A549 (cell line): ENCODE data around the gene ANKFY1. TPM values are rescaled to one million over a fixed set of nuclear protein-coding genes. Genes with fewer than 3 reads are reported as not detected.

ENCODE experiments used
- ATAC-seq, 2 experiments: fragments of 200-7000 bp in 1 of 2; fragments of >200 bp in 1 of 2; cut with Nextera tagmentation in 1 of 2; cut with Tn5 transposase in 1 of 2; 3 replicates each; pipeline versions ENCODE4 v1.8.0 to v1.9.1; 2018 to 2020; ENCODE audit warnings: mild to moderate bottlenecking in 1 of 2, moderate library complexity in 1 of 2
- CTCF ChIA-PET: fragments of 300-600 bp; sonication (Branson Sonifier 250); formaldehyde crosslinking; extraction: SDS; loops from one replicate; lab custom pipeline; 2021; ENCODE audit warnings: antibody characterized with exemption, inconsistent platforms; lab: Yijun Ruan, JAX
- POLR2A ChIA-PET: fragments of 350-600 bp; formaldehyde crosslinking; extraction: SDS; loops from one replicate; lab custom pipeline; 2021; ENCODE audit warnings: antibody characterized with exemption, inconsistent platforms; lab: Yijun Ruan, JAX
- DNase-seq, 2 experiments: peaks; one replicate each; pipeline versions ENCODE4 v3.0.0 to v3.0.0-alpha.2; 2011 to 2016; ENCODE audit warnings: low read depth in 1 of 2, low spot score in 1 of 2
- FAIRE-seq: peaks from 2 replicates; lab custom pipeline; 2011; peaks lifted over from hg19 to GRCh38; lab: Jason Lieb, UNC
- H3K27ac ChIP-seq, 2 experiments: fragments of >200 bp; sonication (Bioruptor Twin); formaldehyde crosslinking; 3 replicates each; pipeline ENCODE4 v1.5.1; 2016 to 2017
- H3K4me1 ChIP-seq: fragments of >200 bp; sonication (Bioruptor Twin); formaldehyde crosslinking; 3 replicates; pipeline ENCODE4 v1.6.1; 2016
- H3K4me2 ChIP-seq: fragments of >200 bp; sonication (Bioruptor Twin); formaldehyde crosslinking; 3 replicates; pipeline ENCODE4 v1.6.1; 2016
- H3K4me3 ChIP-seq: fragments of >200 bp; sonication (Bioruptor Twin); formaldehyde crosslinking; 3 replicates; pipeline ENCODE4 v1.5.1; 2016
- H3K9me3 ChIP-seq: fragments of >200 bp; sonication (Bioruptor Twin); formaldehyde crosslinking; 3 replicates; pipeline ENCODE4 v1.6.1; 2016
- CEBPB ChIP-seq, 2 experiments: fragments of >200 bp in 1 of 2; sonication (Bioruptor Twin) in 1 of 2; formaldehyde crosslinking in 1 of 2; IDR thresholded peaks; 2 replicates each; pipeline ENCODE4 v1.6.1; 2012 to 2016
- CHD2 ChIP-seq: fragments of 150-350 bp; IDR thresholded peaks from 2 replicates; pipeline ENCODE4 v1.6.1; 2014; ENCODE audit warnings: low read length; ENCODE audit not compliant: partially characterized antibody
- CHD4 ChIP-seq: fragments of 200-600 bp; sonication (generic); IDR thresholded peaks from 2 replicates; pipeline ENCODE4 v1.6.1; 2016; ENCODE audit warnings: antibody characterized with exemption, mild to moderate bottlenecking, borderline replicate concordance
- EHMT2 ChIP-seq: fragments of 200-600 bp; sonication (generic); IDR thresholded peaks from 2 replicates; pipeline ENCODE4 v1.6.1; 2016; ENCODE audit warnings: antibody characterized with exemption, low read depth, mild to moderate bottlenecking, moderate library complexity
- ESRRA ChIP-seq: fragments of 150-350 bp; IDR thresholded peaks from 2 replicates; pipeline ENCODE4 v1.6.1; 2014; ENCODE audit warnings: mild to moderate bottlenecking, low read length, borderline replicate concordance
- FOSB ChIP-seq: fragments of 250-450 bp; sonication (Bioruptor Pico); IDR thresholded peaks from 2 replicates; pipeline ENCODE4 v1.5.0; 2020; ENCODE audit warnings: mild to moderate bottlenecking, moderate library complexity
- FOSL2 ChIP-seq, 2 experiments: fragments of 450-650 bp in 1 of 2; fragments of >200 bp in 1 of 2; sonication (Bioruptor Twin) in 1 of 2; formaldehyde crosslinking; IDR thresholded peaks; 2 replicates each; pipeline versions ENCODE4 v1.5.0 to v1.6.1; 2016 to 2020; ENCODE audit warnings: mild to moderate bottlenecking in 1 of 2, moderate library complexity in 1 of 2
- HEYL ChIP-seq: fragments of 250-450 bp; sonication (Bioruptor Pico); IDR thresholded peaks from 2 replicates; pipeline ENCODE4 v1.8.0; 2021; ENCODE audit warnings: mild to moderate bottlenecking, moderate library complexity
- HOXB5 ChIP-seq: fragments of 250-450 bp; sonication (Bioruptor Pico); IDR thresholded peaks from 2 replicates; pipeline ENCODE4 v1.5.0; 2020; ENCODE audit warnings: mild to moderate bottlenecking, moderate library complexity
- JUN ChIP-seq, 2 experiments: fragments of >200 bp; sonication (Bioruptor Twin); formaldehyde crosslinking; IDR thresholded peaks; 2 replicates in 1 of 2; 3 replicates in 1 of 2; pipeline ENCODE4 v1.6.1; 2016 to 2017
- KDM1A ChIP-seq: fragments of 200-600 bp; sonication (generic); IDR thresholded peaks from 2 replicates; pipeline ENCODE4 v1.6.1; 2016; ENCODE audit warnings: low read depth, mild to moderate bottlenecking
- MAFK ChIP-seq: fragments of 450-650 bp; IDR thresholded peaks from 2 replicates; pipeline ENCODE4 v1.6.1; 2014; ENCODE audit not compliant: partially characterized antibody
- MAZ ChIP-seq: fragments of 150-350 bp; IDR thresholded peaks from 2 replicates; pipeline ENCODE4 v1.6.1; 2014; ENCODE audit warnings: antibody characterized with exemption, low read depth, low read length, borderline replicate concordance
- MYC ChIP-seq: IDR thresholded peaks from 2 replicates; pipeline ENCODE4 v1.6.1; 2012; ENCODE audit warnings: mild to moderate bottlenecking, inconsistent platforms, low read length, improper control_type of control experiment, borderline replicate concordance
- NFE2L2 ChIP-seq: fragments of 150-350 bp; conservative IDR thresholded peaks from 2 replicates; pipeline ENCODE4 v1.6.1; 2014; ENCODE audit warnings: low read length
- PHF8 ChIP-seq: fragments of 200-600 bp; sonication (generic); IDR thresholded peaks from 2 replicates; pipeline ENCODE4 v1.6.1; 2016; ENCODE audit warnings: low read depth, mild to moderate bottlenecking, antibody characterized with exemption, moderate library complexity, borderline replicate concordance
- RFX5 ChIP-seq: fragments of 450-650 bp; IDR thresholded peaks from 2 replicates; pipeline ENCODE4 v1.7.1; 2014; ENCODE audit warnings: antibody characterized with exemption, mild to moderate bottlenecking, moderate library complexity
- RNF2 ChIP-seq: fragments of 200-600 bp; sonication (generic); IDR thresholded peaks from 2 replicates; pipeline ENCODE4 v1.6.1; 2016; ENCODE audit warnings: low read depth, mild to moderate bottlenecking, antibody characterized with exemption, moderate library complexity, borderline replicate concordance
- TFCP2L1 ChIP-seq: fragments of 250-450 bp; sonication (Bioruptor Pico); IDR thresholded peaks from 2 replicates; pipeline ENCODE4 v1.5.0; 2021; ENCODE audit warnings: mild to moderate bottlenecking
- ZC3H11A ChIP-seq: fragments of 450-650 bp; IDR thresholded peaks from 2 replicates; pipeline ENCODE4 v1.6.1; 2014; ENCODE audit warnings: antibody characterized with exemption, mild to moderate bottlenecking
- ZSCAN20 ChIP-seq: fragments of 250-450 bp; sonication (Bioruptor Pico); IDR thresholded peaks from 2 replicates; pipeline ENCODE4 v1.8.0; 2022; ENCODE audit warnings: mild to moderate bottlenecking, moderate library complexity
- WGBS: methylation state at CpG from one replicate; pipeline ENCODE4 v1.1.6; 2017; ENCODE audit errors: missing lambda C conversion rate; 5-methylcytosine and 5-hydroxymethylcytosine counted together
- polyA plus RNA-seq, 4 experiments: library from polyadenylated mRNA; depleted of rRNA in 3 of 4; stranded (reverse); fragments of >200 nt; fragmentation: RNase III in 1 of 4; extraction: RNeasy Plus Mini Kit Qiagen cat#74134 plus additional on column Dnase treatment in 1 of 4; gene quantifications; 2 replicates in 3 of 4; 3 replicates in 1 of 4; pipeline ENCODE4 v1.2.3, GENCODE V29; 2011 to 2017
- TF ChIP-seq, protein P1 (sequence below): IDR thresholded peaks from 2 replicates; pipeline ENCODE4 v1.6.1; 2012
- TF ChIP-seq, protein P2 (sequence below): fragments of >200 bp; sonication (Bioruptor Twin); formaldehyde crosslinking; IDR thresholded peaks from 3 replicates; pipeline ENCODE4 v1.6.1; 2016
- TF ChIP-seq, protein P3 (sequence below): fragments of >200 bp; sonication (Bioruptor Twin); formaldehyde crosslinking; IDR thresholded peaks from 3 replicates; pipeline ENCODE4 v1.5.1; 2016
- TF ChIP-seq, protein P4 (sequence below): fragments of 150-350 bp; IDR thresholded peaks from 2 replicates; pipeline ENCODE4 v1.6.1; 2014; ENCODE audit warnings: low read depth, mild to moderate bottlenecking, low read length
- TF ChIP-seq, protein P5 (sequence below): IDR thresholded peaks from 2 replicates; pipeline ENCODE4 v1.6.1; 2012; ENCODE audit warnings: low read depth, borderline replicate concordance
- TF ChIP-seq, protein P6 (sequence below): fragments of 250-450 bp; sonication (Bioruptor Pico); IDR thresholded peaks from 2 replicates; pipeline ENCODE4 v1.5.0; 2021; ENCODE audit warnings: mild to moderate bottlenecking, moderate library complexity, borderline replicate concordance

The ANKFY1 gene
- polyA plus RNA-seq, 2 of the 4 experiments (the other 2 are of a cell fraction): 28.5 to 51.7 TPM

DNA sequence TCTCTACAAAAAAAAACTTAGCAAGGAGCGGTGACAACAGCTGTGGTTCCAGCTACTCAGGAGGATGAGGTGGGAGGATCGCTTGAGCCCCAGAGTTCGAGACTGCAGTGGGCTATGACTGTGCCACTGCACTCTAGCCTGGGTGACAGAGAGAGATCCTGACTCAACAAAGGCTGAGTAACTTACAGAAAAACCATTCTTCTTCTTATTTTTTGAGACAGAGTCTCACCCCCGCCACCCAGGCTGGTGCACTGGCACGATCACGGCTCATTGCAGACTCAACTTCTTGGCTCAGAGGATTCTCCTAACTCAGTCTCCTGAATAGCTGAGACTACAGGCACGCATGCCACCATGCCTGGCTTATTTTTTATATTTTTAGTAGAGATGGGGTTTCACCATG lies 64.8 kb downstream of the ANKFY1 start (continued):
- no peak for TF ChIP-seq MAFK
- no peak for TF ChIP-seq KDM1A
- no peak for TF ChIP-seq MYC

DNA sequence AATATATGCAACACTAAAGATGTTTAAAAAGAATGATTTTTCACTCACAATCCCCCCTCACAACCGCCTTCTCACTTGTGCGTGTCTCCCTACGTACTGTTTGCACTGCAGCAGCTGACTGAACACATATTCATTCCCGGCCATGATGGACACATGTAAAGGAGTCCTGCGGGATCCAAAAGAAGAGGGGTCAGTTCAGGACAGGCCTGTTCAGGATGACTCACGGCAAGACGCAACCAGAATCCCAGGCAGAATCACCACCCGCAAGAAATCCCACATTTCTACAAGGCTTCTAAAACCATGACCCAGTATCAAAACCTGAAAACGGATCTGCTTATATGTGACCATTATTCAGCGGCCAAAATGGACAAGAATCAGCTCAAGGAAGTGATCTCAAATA lies 68.5 kb downstream of the ANKFY1 start:
- FAIRE-seq: no peak
- ChIA-PET CTCF (interaction anchor here (0.5 to 13.7 kb wide), 4 partner anchors 55 to 1791 kb away, joined by 3 to 157 read pairs (median 3); no protein-coding TSS in a partner anchor), POLR2A (no interaction called here)
- DNase-seq: no peak
- WGBS: 93% methylated on average over 10 of the region's 10 CpGs
- TF ChIP-seq, protein P1, sequence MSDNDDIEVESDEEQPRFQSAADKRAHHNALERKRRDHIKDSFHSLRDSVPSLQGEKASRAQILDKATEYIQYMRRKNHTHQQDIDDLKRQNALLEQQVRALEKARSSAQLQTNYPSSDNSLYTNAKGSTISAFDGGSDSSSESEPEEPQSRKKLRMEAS: no peak
- TF ChIP-seq CHD2: no peak
- TF ChIP-seq RNF2: no peak
- TF ChIP-seq MAZ: no peak
- no peak for TF ChIP-seq RFX5
- TF ChIP-seq, protein P2, sequence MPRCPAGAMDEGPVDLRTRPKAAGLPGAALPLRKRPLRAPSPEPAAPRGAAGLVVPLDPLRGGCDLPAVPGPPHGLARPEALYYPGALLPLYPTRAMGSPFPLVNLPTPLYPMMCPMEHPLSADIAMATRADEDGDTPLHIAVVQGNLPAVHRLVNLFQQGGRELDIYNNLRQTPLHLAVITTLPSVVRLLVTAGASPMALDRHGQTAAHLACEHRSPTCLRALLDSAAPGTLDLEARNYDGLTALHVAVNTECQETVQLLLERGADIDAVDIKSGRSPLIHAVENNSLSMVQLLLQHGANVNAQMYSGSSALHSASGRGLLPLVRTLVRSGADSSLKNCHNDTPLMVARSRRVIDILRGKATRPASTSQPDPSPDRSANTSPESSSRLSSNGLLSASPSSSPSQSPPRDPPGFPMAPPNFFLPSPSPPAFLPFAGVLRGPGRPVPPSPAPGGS: no peak
- TF ChIP-seq MYC: no peak
- TF ChIP-seq, protein P3, sequence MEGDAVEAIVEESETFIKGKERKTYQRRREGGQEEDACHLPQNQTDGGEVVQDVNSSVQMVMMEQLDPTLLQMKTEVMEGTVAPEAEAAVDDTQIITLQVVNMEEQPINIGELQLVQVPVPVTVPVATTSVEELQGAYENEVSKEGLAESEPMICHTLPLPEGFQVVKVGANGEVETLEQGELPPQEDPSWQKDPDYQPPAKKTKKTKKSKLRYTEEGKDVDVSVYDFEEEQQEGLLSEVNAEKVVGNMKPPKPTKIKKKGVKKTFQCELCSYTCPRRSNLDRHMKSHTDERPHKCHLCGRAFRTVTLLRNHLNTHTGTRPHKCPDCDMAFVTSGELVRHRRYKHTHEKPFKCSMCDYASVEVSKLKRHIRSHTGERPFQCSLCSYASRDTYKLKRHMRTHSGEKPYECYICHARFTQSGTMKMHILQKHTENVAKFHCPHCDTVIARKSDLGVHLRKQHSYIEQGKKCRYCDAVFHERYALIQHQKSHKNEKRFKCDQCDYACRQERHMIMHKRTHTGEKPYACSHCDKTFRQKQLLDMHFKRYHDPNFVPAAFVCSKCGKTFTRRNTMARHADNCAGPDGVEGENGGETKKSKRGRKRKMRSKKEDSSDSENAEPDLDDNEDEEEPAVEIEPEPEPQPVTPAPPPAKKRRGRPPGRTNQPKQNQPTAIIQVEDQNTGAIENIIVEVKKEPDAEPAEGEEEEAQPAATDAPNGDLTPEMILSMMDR: no peak
- TF ChIP-seq ESRRA: no peak
- no peak for TF ChIP-seq KDM1A
- TF ChIP-seq CHD4: no peak
- TF ChIP-seq HEYL (CRISPR knock-in tag): no peak
- no peak for TF ChIP-seq TFCP2L1 (CRISPR knock-in tag)
- no peak for TF ChIP-seq PHF8
- TF ChIP-seq JUN (IDR thresholded peaks at IDR 0.05): no peak
- TF ChIP-seq, protein P4, sequence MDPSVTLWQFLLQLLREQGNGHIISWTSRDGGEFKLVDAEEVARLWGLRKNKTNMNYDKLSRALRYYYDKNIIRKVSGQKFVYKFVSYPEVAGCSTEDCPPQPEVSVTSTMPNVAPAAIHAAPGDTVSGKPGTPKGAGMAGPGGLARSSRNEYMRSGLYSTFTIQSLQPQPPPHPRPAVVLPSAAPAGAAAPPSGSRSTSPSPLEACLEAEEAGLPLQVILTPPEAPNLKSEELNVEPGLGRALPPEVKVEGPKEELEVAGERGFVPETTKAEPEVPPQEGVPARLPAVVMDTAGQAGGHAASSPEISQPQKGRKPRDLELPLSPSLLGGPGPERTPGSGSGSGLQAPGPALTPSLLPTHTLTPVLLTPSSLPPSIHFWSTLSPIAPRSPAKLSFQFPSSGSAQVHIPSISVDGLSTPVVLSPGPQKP: no peak
- 0 out of 6 replicates have a peak, but pooled peaks of 1 of the 2 experiments have one; percentile 39 for ATAC-seq
- Histone ChIP-seq H3K9me3 (no peaks in the 10 kb centered on the region), H3K4me1 (no peaks in the 10 kb centered on the region), H3K4me3 (no peak overlapping the region), H3K27ac (no peak overlapping the region), H3K4me2 (no peak overlapping the region)

DNA sequence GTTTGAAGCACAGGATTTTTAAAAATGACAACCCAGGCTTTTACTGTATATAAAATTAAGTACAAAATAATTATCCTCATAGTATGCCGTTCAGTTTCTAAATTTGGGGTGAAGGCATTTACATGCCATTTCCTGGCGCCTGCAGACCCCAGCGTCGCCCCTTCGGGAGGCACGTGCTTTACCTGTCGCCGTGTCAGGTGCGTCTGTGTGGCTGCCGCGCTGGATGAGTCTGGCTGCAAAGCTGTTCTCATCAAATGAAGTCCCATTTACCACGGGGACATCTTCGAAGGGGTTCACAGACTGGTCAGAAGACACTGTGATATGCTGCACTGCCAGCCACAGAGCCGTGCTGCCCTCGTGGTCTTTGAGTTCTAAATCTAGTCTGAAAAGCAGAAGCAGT lies 69.0 kb downstream of the ANKFY1 start:
- Histone ChIP-seq H3K9me3 (no peaks in the 10 kb centered on the region), H3K27ac (no peak overlapping the region), H3K4me2 (no peak overlapping the region), H3K4me3 (no peak overlapping the region), H3K4me1 (no peaks in the 10 kb centered on the region)
- CTCF ChIA-PET: interaction anchor here (0.8 to 13.7 kb wide), 2 partner anchors 221 to 372 kb away, joined by 3 to 157 read pairs; no protein-coding TSS in a partner anchor
- no peak for DNase-seq
- FAIRE-seq: no peak
- whole genome bisulfite sequencing: 96% methylated on average over 15 of the region's 15 CpGs
- ATAC-seq: no peak
- POLR2A ChIA-PET: no interaction called here
- TF ChIP-seq, protein P5, sequence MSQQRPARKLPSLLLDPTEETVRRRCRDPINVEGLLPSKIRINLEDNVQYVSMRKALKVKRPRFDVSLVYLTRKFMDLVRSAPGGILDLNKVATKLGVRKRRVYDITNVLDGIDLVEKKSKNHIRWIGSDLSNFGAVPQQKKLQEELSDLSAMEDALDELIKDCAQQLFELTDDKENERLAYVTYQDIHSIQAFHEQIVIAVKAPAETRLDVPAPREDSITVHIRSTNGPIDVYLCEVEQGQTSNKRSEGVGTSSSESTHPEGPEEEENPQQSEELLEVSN: no peak
- TF ChIP-seq ESRRA (no peak), HOXB5 (no peak), NFE2L2 (no peak), ZC3H11A (no peak), FOSB (no peak), MAFK (no peak), ZSCAN20 (CRISPR knock-in tag) (no peak), MYC (no peak), CHD2 (no peak), FOSL2 (IDR thresholded peaks at IDR 0.05) (no peak), FOSL2 (CRISPR knock-in tag; IDR thresholded peaks at IDR 0.05) (no peak), CEBPB (IDR thresholded peaks at IDR 0.05) (no peak), TFCP2L1 (CRISPR knock-in tag) (no peak), EHMT2 (no peak), MAZ (no peak)
- TF ChIP-seq, protein P6, sequence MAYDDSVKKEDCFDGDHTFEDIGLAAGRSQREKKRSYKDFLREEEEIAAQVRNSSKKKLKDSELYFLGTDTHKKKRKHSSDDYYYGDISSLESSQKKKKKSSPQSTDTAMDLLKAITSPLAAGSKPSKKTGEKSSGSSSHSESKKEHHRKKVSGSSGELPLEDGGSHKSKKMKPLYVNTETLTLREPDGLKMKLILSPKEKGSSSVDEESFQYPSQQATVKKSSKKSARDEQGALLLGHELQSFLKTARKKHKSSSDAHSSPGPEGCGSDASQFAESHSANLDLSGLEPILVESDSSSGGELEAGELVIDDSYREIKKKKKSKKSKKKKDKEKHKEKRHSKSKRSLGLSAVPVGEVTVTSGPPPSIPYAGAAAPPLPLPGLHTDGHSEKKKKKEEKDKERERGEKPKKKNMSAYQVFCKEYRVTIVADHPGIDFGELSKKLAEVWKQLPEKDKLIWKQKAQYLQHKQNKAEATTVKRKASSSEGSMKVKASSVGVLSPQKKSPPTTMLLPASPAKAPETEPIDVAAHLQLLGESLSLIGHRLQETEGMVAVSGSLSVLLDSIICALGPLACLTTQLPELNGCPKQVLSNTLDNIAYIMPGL: no peak
- TF ChIP-seq, protein P1: no peak
